Mesenchymal stem cell (in vitro differentiated cells and primary cell): Measurements from ENCODE around the gene AGPAT4.

Experiments
- DNase-seq: peaks from one replicate; pipeline ENCODE4 v3.0.0-alpha.2; 2013
- H2AFZ ChIP-seq: one replicate; pipeline ENCODE4 v1.6.1; 2013; ENCODE audit warnings: low read depth, mild to moderate bottlenecking, control low read depth, inconsistent platforms, low read length, moderate library complexity
- H2AK5ac ChIP-seq: 2 replicates; pipeline ENCODE4 v1.6.1; 2013; ENCODE audit warnings: low read length, moderate library complexity, mild to moderate bottlenecking, inconsistent platforms; ENCODE audit not compliant: severe bottlenecking
- H2BK120ac ChIP-seq: one replicate; pipeline ENCODE4 v1.6.1; 2013; ENCODE audit warnings: low read depth, mild to moderate bottlenecking, inconsistent platforms, low read length, moderate library complexity
- H2BK12ac ChIP-seq, 2 experiments: one replicate each; pipeline ENCODE4 v1.6.1; 2013; ENCODE audit warnings: inconsistent platforms in 2 of 2, low read length in 2 of 2, mild to moderate bottlenecking in 2 of 2, moderate library complexity in 2 of 2, control low read depth in 1 of 2
- H2BK15ac ChIP-seq: one replicate; pipeline ENCODE4 v1.6.1; 2013; ENCODE audit warnings: mild to moderate bottlenecking, low read depth, inconsistent platforms; ENCODE audit not compliant: poor library complexity, severe bottlenecking
- H2BK5ac ChIP-seq: 2 replicates; pipeline ENCODE4 v1.6.1; 2013; ENCODE audit warnings: low read depth, mild to moderate bottlenecking, low read length, control low read depth, inconsistent platforms; ENCODE audit not compliant: poor library complexity, severe bottlenecking
- H3K14ac ChIP-seq, 2 experiments: one replicate each; pipeline ENCODE4 v1.6.1; 2013; ENCODE audit warnings: inconsistent platforms in 2 of 2, low read length in 2 of 2, control low read depth in 1 of 2, mild to moderate bottlenecking in 1 of 2, moderate library complexity in 1 of 2
- H3K18ac ChIP-seq, 2 experiments: one replicate each; pipeline ENCODE4 v1.6.1; 2013; ENCODE audit warnings: inconsistent platforms in 2 of 2, low read length in 2 of 2, control low read depth in 1 of 2, low read depth in 1 of 2, mild to moderate bottlenecking in 1 of 2
- H3K23ac ChIP-seq, 2 experiments: one replicate each; pipeline ENCODE4 v1.6.1; 2013; ENCODE audit warnings: inconsistent platforms in 2 of 2, low read length in 2 of 2, mild to moderate bottlenecking in 2 of 2, moderate library complexity in 2 of 2, control low read depth in 1 of 2
- H3K27ac ChIP-seq: 2 replicates; pipeline ENCODE4 v1.5.1; 2013; ENCODE audit warnings: mild to moderate bottlenecking, moderate library complexity, low read length, control low read depth, inconsistent platforms; ENCODE audit not compliant: poor library complexity, severe bottlenecking
- H3K27me3 ChIP-seq, 2 experiments: 2 replicates each; pipeline versions ENCODE4 v1.6.1 to v1.7.0; 2013; ENCODE audit warnings: low read length in 2 of 2, mild to moderate bottlenecking in 2 of 2, moderate library complexity in 2 of 2, control low read depth in 1 of 2, inconsistent platforms in 1 of 2; ENCODE audit not compliant: control insufficient read depth in 1 of 2, insufficient read depth in 1 of 2
- H3K36me3 ChIP-seq, 2 experiments: 2 replicates each; pipeline versions ENCODE4 v1.6.1 to v1.7.0; 2013; ENCODE audit warnings: low read length in 2 of 2, control low read depth in 1 of 2, inconsistent platforms in 1 of 2, low read depth in 1 of 2, mild to moderate bottlenecking in 1 of 2; ENCODE audit not compliant: insufficient read depth in 2 of 2, control insufficient read depth in 1 of 2
- H3K4ac ChIP-seq, 2 experiments: one replicate each; pipeline ENCODE4 v1.6.1; 2013; ENCODE audit warnings: inconsistent platforms in 2 of 2, low read length in 2 of 2, mild to moderate bottlenecking in 2 of 2, moderate library complexity in 2 of 2, control low read depth in 1 of 2, low read depth in 1 of 2
- H3K4me1 ChIP-seq: 2 replicates; pipeline ENCODE4 v1.6.1; 2013; ENCODE audit warnings: low read depth, low read length, control low read depth; ENCODE audit not compliant: control insufficient read depth, insufficient read depth
- H3K4me2 ChIP-seq: 2 replicates; pipeline ENCODE4 v1.6.1; 2013; ENCODE audit warnings: low read length, mild to moderate bottlenecking, inconsistent platforms; ENCODE audit not compliant: poor library complexity, severe bottlenecking
- H3K4me3 ChIP-seq, 2 experiments: 2 replicates each; pipeline versions ENCODE4 v1.5.1 to v1.7.0; 2013; ENCODE audit warnings: low read length in 2 of 2, mild to moderate bottlenecking in 2 of 2, control low read depth in 1 of 2, low read depth in 1 of 2; ENCODE audit not compliant: insufficient read depth in 1 of 2
- H3K79me1 ChIP-seq: replicated peaks from 2 replicates; pipeline ENCODE4 v1.6.1; 2013; ENCODE audit warnings: mild to moderate bottlenecking, control low read depth, low read length, inconsistent platforms; ENCODE audit not compliant: poor library complexity, severe bottlenecking
- H3K9ac ChIP-seq: 2 replicates; pipeline ENCODE4 v1.7.0; 2013; ENCODE audit warnings: mild to moderate bottlenecking, low read length, moderate library complexity
- H3K9me3 ChIP-seq: 2 replicates; pipeline ENCODE4 v1.7.0; 2013; ENCODE audit warnings: mild to moderate bottlenecking, low read length; ENCODE audit not compliant: control insufficient read depth
- H4K8ac ChIP-seq: one replicate; pipeline ENCODE4 v1.6.1; 2013; ENCODE audit warnings: inconsistent platforms, mild to moderate bottlenecking, low read length, moderate library complexity
- H4K91ac ChIP-seq: one replicate; pipeline ENCODE4 v1.6.1; 2013; ENCODE audit warnings: mild to moderate bottlenecking, low read length, inconsistent platforms
- WGBS: methylation state at CpG from one replicate; pipeline ENCODE4 v1.1.7; 2013; ENCODE audit warnings: mixed read lengths; 5-methylcytosine and 5-hydroxymethylcytosine counted together

Gene AGPAT4

GRCh38 chr6:161284653-161285052, 10.8 kb upstream of the AGPAT4 start:
- H4K8ac ChIP-seq, result no peak overlapping the region
- no peak overlapping the region for H2BK15ac ChIP-seq
- no peak overlapping the region for H3K4ac ChIP-seq
- H3K9ac ChIP-seq, result no peak overlapping the region
- no peak overlapping the region for H3K23ac ChIP-seq
- no peak for DNase-seq
- no peak overlapping the region for H2BK5ac ChIP-seq
- H2BK120ac ChIP-seq, result no peak overlapping the region
- peaks cover 3 to 6% of the 10 kb centered on the region in 2 experiments for H3K27me3 ChIP-seq
- H2AK5ac ChIP-seq, result no peak overlapping the region
- H3K14ac ChIP-seq, result no peak overlapping the region
- H2AFZ ChIP-seq, result no peak overlapping the region
- H4K91ac ChIP-seq, result no peak overlapping the region
- H3K27ac ChIP-seq, result no peak overlapping the region
- no peaks in the 10 kb centered on the region for H3K4me1 ChIP-seq
- peaks cover 4% of the 10 kb centered on the region for H3K9me3 ChIP-seq
- no peaks in the 10 kb centered on the region for H3K79me1 ChIP-seq
- H3K4me3 ChIP-seq, result no peak overlapping the region
- WGBS, result 78% methylated on average over 1 of the region's 5 CpGs
- H3K4me2 ChIP-seq, result no peak overlapping the region
- H3K18ac ChIP-seq, result no peak overlapping the region
- no peaks in the 10 kb centered on the region for H3K36me3 ChIP-seq
- H2BK12ac ChIP-seq, result no peak overlapping the region

GRCh38 chr6:161281092-161281491, 7.2 kb upstream of the AGPAT4 start:
- H2AFZ ChIP-seq, result no peak overlapping the region
- H2BK15ac ChIP-seq, result no peak overlapping the region
- no peaks in the 10 kb centered on the region for H3K4me1 ChIP-seq
- H3K79me1 ChIP-seq, result no peaks in the 10 kb centered on the region
- WGBS, result 77% methylated on average over 5 of the region's 5 CpGs
- no peak overlapping the region for H4K91ac ChIP-seq
- no peak overlapping the region for H3K23ac ChIP-seq
- H3K9ac ChIP-seq, result no peak overlapping the region
- no peak overlapping the region for H3K14ac ChIP-seq
- H3K27me3 ChIP-seq, result no peaks in the 10 kb centered on the region
- peaks cover 4% of the 10 kb centered on the region for H3K9me3 ChIP-seq
- H3K4ac ChIP-seq, result no peak overlapping the region
- H3K36me3 ChIP-seq, result no peaks in the 10 kb centered on the region
- DNase-seq, result no peak
- H2BK12ac ChIP-seq, result no peak overlapping the region
- no peak overlapping the region for H3K18ac ChIP-seq
- no peak overlapping the region for H2AK5ac ChIP-seq
- no peak overlapping the region for H3K4me2 ChIP-seq
- H2BK5ac ChIP-seq, result no peak overlapping the region
- no peak overlapping the region for H3K27ac ChIP-seq
- H4K8ac ChIP-seq, result no peak overlapping the region
- H2BK120ac ChIP-seq, result no peak overlapping the region
- no peak overlapping the region for H3K4me3 ChIP-seq

GRCh38 chr6:161279677-161280415, 6.0 kb upstream of the AGPAT4 start:
- Histone ChIP-seq H2BK15ac (no peak overlapping the region), H3K14ac (no peak overlapping the region), H2BK12ac (no peak overlapping the region), H4K91ac (no peak overlapping the region), H2BK120ac (no peak overlapping the region), H3K9me3 (peaks cover 4% of the 10 kb centered on the region), H2AFZ (no peak overlapping the region), H3K79me1 (no peaks in the 10 kb centered on the region), H3K23ac (no peak overlapping the region), H3K18ac (no peak overlapping the region), H2AK5ac (no peak overlapping the region), H3K9ac (no peak overlapping the region), H3K4me3 (no peak overlapping the region), H3K4me1 (no peaks in the 10 kb centered on the region), H3K36me3 (no peaks in the 10 kb centered on the region), H4K8ac (no peak overlapping the region), H3K27me3 (no peaks in the 10 kb centered on the region), H3K4me2 (no peak overlapping the region), H3K27ac (no peak overlapping the region), H2BK5ac (no peak overlapping the region), H3K4ac (no peak overlapping the region)
- DNase-seq, result no peak
- WGBS, result 98% methylated on average over 7 of the region's 7 CpGs

GRCh38 chr6:161276605-161277155, 2.8 kb upstream of the AGPAT4 start:
- Histone ChIP-seq H3K4me3 (no peak overlapping the region), H3K9ac (no peak overlapping the region), H2AK5ac (no peak overlapping the region), H2BK15ac (no peak overlapping the region), H3K23ac (no peak overlapping the region), H2BK120ac (no peak overlapping the region), H3K27me3 (no peaks in the 10 kb centered on the region), H3K4me1 (no peaks in the 10 kb centered on the region), H4K8ac (no peak overlapping the region), H4K91ac (no peak overlapping the region), H2BK5ac (no peak overlapping the region), H3K27ac (no peak overlapping the region), H2AFZ (no peak overlapping the region), H3K4me2 (no peak overlapping the region), H3K9me3 (peaks cover 4% of the 10 kb centered on the region), H2BK12ac (no peak overlapping the region), H3K36me3 (no peaks in the 10 kb centered on the region), H3K14ac (no peak overlapping the region), H3K18ac (no peak overlapping the region), H3K79me1 (peaks cover under 1% of the 10 kb centered on the region), H3K4ac (no peak overlapping the region)
- DNase-seq, result no peak
- WGBS, result no CpG with 5 or more reads among the region's 4 CpGs
